GM19099 (cell line): Measurements from ENCODE around the gene ACOX3.

Experiments used
- POLR2A ChIP-seq: IDR thresholded peaks from 3 replicates; pipeline ENCODE4 v1.6.1; 2011; ENCODE audit warnings: low read depth; ENCODE audit not compliant: insufficient read length; ENCODE audit errors: extremely low read depth

The ACOX3 gene

GRCh38 chr4:8440492-8441311 lies at the start of gene ACOX3, which contains the start of gene TRMT44:
Gene ACOX3, minus strand, starts transcription at chr4:8440723. Its CDS starts 24,202 bp downstream, at chr4:8416521.
Gene TRMT44, plus strand, starts transcription at chr4:8440777. Its CDS starts 46 bp downstream, at chr4:8440823.
- peak; percentile 86 for TF ChIP-seq POLR2A

DNA sequence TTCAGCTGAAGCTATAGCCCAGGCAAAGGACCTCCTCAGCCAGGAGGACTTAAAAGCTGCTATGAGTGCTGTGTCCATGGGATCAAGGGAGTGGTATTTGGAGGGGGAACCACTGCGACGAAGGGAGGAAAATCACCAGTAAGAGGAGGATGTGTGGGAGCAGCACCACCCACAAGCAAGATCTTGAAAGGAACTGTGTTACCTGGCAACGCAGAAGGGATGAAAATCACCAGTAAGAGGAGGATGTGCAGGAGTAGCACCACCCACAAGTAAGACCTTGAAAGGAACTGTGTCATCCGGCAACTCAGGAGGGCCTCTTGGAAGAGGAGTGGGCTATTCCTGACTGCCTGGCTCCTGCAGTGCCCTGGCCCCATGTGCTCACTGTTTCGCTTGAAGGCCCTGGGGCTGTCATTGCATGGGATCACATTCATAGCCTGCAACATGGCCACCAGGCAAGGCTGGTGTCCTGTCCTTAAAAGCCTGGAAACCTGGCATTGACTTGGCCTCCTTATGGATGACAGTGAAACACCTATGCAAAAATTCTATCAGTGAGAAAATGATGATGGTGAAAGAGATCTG lies 48.4 kb upstream of the ACOX3 start:
- no peak for TF ChIP-seq POLR2A

DNA sequence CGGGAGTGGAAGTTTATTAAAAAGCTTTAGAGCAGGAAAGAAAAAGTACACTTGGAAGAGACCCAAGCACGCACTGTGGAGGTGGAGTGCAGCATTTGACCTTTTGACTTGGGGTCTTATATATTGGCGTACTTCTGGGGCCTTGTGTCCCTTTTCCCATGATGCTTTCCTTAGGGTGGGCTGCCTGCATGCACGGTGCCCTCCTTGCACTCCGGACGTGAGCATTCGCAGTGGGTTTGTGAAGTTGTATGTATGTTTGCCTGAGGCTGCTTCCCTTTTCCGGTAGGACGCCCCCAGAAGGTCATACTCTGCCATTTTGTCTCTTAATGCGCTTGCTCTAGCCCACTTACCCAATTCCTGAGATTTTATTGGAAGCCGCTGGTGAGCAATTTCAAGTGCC lies 39.7 kb upstream of the ACOX3 start:
- TF ChIP-seq POLR2A: no peak

DNA sequence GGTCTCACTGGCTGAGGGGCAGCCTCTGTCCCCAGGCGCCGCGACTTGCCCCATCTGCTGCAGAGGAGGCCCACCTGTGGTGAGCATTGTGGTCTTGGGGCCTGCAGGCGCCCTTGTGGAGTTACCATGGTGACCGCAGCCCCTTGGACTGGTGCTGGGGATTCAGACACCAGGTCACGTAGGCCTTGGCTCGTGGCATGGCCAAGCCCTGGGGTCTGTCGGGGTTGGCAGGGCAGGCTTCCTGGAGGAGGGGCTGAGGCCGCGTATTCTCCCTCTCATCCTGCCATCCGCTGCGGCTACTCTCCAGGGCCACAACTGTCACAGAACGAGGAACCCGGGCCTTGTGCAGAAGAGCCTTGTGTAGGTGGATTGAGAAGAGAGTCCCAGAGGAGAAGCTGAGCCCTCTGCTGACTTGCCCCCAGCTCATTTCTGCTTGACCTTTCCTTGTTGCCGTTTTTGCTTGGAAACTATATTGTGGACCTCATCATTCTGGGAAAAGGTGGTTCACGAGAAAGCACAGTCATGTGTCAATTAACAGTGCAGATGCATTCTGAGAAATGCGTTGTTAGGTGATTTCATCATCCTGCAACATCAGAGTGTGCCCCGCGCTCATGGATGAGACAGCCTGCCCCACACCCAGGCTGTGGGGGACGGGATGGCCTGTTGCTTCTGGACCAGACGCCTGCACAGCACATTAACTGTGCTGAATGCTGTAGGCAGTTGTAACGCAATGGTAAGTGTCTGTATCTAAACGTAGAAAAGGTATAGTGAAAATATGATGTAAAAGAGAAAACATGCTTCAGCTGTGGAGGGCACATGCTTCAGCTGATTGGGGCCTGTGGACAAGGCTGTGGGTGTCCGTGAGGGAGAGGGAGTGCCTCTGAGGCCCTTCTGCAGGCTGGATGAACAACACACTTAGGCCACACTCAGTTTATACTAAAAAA lies 38.5 kb upstream of the ACOX3 start:
- TF ChIP-seq POLR2A: no peak

GRCh38 chr4:8478371-8478770 lies 37.8 kb upstream of the ACOX3 start:
- no peak for TF ChIP-seq POLR2A

- no peak for TF ChIP-seq POLR2A
Measured at GRCh38 chr4:8477676-8478075, 37.2 kb upstream of the ACOX3 start.

DNA sequence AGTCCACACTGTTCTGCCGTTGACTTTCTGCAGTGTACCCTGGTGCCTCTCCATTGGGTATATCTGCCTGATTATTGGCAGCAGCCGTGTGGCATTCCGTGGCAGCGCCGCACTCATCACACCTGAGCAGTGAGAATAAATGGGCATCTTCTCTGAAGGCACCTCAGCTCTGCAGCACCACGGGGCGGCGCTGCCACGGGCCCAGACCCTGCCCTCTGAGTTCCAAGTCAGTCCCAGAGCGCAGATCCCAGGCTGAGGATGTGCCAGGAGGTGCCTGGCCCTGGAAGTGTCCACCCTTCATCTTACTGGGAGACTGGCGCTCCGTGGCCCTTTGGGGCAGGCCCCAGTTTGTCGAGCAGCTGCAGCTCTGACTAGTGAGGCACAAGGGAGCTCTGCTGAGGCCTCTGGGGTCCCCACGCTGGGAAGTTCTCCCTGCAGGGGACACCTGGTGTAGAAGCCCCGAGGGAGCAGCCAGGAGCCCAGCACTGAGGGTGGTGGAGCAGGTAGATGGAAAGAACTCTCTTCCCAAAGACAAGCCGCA lies 36.6 kb upstream of the ACOX3 start:
- TF ChIP-seq POLR2A: no peak

DNA sequence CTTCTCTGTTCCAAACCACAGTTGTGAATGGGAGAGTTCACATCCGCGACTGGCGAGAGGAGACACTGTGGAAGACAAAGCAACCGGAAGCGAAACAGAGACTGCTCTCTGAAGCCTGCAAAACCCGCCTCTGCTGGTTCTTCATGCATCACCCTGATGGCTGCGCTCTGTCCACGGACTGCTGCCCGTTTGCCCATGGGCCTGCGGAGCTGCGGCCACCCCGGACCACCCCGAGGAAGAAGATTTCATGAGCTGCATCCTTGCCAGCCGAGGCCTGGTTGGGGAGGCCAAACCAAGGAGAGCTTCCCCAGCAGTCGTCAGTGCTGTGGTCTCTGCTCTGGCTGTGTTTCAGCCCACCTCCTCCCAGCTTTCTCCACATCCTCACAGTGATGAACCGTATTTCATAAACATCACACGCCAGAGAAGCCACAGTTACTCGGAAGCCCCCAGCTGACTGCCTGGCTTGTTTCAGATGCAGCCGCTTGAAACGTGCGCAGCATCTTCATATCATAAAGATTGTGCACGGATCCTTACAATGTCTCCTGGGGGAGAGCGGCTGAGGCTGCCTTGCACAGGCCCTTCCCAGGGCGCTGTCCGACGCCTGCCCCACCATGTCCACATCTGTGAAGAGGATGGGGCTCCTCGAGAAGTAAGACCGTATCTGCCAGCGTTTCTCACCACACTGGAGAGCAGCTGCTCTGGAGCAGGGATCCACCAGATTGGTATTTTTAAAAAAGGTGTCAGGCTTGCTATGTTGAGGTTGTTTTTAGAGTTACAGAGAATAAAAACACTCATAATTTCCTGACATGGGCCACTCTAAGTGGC lies 35.4 kb upstream of the ACOX3 start:
- no peak for TF ChIP-seq POLR2A

DNA sequence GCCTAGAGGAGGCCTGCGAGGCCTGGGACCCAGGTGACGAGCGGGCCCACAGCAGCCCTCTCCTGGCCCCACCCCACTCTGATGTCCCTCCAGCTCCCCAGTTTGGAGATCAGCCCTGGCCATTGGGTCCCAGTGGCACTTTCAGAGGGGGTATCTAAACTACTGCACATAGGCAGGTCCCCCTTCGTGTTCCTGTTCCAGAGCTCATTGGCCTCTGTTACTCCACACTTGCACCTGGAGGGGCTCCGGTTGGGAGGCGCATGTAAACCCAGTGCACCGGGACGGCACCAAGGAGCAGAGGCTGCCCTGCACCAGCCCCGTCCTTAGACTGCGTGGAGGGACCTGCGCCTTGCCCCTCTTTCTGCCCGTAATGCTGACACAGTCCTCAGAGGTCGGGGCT lies 34.3 kb upstream of the ACOX3 start:
- no peak for TF ChIP-seq POLR2A

DNA sequence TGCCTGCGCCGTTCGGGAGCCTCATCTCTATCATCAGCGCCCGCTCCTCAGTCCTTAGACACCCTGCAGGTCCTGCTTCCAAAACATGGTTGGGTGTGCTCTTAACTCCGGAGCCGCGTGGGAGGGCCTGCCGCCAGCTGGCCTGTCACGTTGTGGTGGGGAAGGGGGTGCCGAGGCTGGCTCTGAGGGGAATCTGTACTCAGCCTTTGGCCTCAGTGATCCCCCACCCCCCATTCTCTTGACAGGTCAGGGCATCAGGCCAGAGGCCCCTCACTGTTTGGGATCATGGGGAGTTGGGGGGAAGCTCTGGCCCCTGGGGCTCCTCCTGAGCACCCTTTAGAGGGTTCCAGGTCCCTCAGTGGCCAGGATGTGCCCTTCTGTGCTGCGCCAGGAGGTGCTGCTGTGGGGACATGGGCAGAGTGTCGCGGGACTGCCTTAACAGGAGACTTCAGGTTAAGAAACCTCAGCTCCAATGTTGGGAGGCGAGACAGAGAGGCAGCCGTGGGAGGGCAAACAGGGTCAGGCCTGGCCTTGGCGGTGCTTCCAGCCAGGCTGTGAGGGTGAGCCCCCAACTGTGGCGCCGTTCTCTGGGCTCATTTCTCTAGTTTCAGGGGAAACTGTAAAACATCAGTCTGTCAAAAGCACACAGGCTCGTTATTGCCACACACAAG lies 33.5 kb upstream of the ACOX3 start:
- no peak for TF ChIP-seq POLR2A

GRCh38 chr4:8473198-8473919 lies 32.8 kb upstream of the ACOX3 start:
- TF ChIP-seq POLR2A: no peak

GRCh38 chr4:8472689-8473197 lies 32.2 kb upstream of the ACOX3 start:
- no peak for TF ChIP-seq POLR2A

- no peak for TF ChIP-seq POLR2A
Measured at GRCh38 chr4:8472158-8472688, 31.7 kb upstream of the ACOX3 start.

DNA sequence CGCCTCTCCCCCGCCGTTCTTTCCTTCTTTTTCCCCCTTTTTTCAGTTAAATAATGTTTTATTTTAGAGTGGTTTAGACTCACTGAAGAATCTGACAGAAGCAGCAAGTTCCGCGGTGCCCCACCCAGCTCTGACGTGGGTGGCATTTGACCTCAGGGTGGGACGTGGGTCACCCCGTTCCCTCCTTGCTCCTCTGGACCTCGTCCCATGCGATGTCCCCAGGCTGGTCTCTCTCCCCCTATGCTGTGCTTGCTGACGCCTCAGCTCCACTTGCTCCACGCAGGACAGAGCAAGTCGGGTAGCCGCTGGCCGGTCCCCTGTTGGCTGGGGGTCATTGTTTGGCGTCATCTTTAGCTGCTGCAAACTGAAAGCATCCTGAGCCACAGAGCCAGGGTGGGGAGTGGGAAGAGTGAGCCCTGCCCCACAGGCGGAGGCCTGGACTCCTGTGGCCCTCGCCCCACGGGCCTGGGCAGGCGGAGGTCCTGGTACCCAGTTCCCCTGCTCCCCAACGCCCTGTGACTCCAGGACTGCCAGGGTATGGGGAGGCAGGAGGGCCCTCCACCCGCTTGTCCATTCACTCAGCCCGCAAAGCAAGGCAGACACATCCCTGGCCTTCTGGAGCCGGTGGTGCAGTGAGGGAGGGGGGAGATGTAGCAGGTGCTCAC lies 30.8 kb upstream of the ACOX3 start:
- TF ChIP-seq POLR2A: no peak
